Type B pancreatic cell (in vitro differentiated cells): ENCODE data around the gene PTPRA. TPM values are rescaled to one million over a fixed set of nuclear protein-coding genes. Genes with fewer than 3 reads are reported as not detected.

Source experiments
- DNase-seq: peaks from one replicate; pipeline ENCODE4 v3.0.0; 2021; ENCODE audit warnings: mixed read lengths; ENCODE audit not compliant: unreplicated experiment; ENCODE audit errors: extremely low spot score
- H3K27ac Mint-ChIP-seq: 2 replicates; pipeline ENCODE4 v1.8.0; 2021; ENCODE audit warnings: mild to moderate bottlenecking, mixed read lengths
- H3K27me3 Mint-ChIP-seq: 2 replicates; pipeline ENCODE4 v1.8.0; 2021; ENCODE audit warnings: mixed read lengths
- H3K36me3 Mint-ChIP-seq: 2 replicates; pipeline ENCODE4 v1.8.0; 2021; ENCODE audit warnings: mixed read lengths
- H3K4me1 Mint-ChIP-seq: one replicate; pipeline ENCODE4 v1.8.0; 2021; ENCODE audit warnings: mixed read lengths; ENCODE audit not compliant: unreplicated experiment
- H3K4me3 Mint-ChIP-seq: 2 replicates; pipeline ENCODE4 v1.8.0; 2021; ENCODE audit warnings: mild to moderate bottlenecking, mixed read lengths
- H3K9me3 Mint-ChIP-seq: 2 replicates; pipeline ENCODE4 v1.8.0; 2021; ENCODE audit warnings: mixed read lengths
- CTCF ChIP-seq: fragments of 200-600 bp; sonication (generic); conservative IDR thresholded peaks from 2 replicates; pipeline ENCODE4 v1.5.0; 2021; ENCODE audit warnings: antibody characterized with exemption, mild to moderate bottlenecking
- total RNA-seq: library from RNA; stranded (reverse); gene quantifications from 2 replicates; pipeline ENCODE4 v1.2.1, GENCODE V29; 2021; ENCODE audit warnings: low replicate concordance

PTPRA gene
- total RNA-seq, 1 donor from 2014 or later, result 73.8 TPM

- Mint-ChIP-seq H3K4me3 (no peak overlapping the region), H3K27ac (no peak overlapping the region), H3K4me1 (peaks cover 22% of the 10 kb centered on the region), H3K9me3 (no peaks in the 10 kb centered on the region), H3K27me3 (no peaks in the 10 kb centered on the region), H3K36me3 (peaks cover 17% of the 10 kb centered on the region)
- no peak for DNase-seq
- TF ChIP-seq CTCF, result no peak
Measured at GRCh38 chr20:2919518-2920245, 46.4 kb downstream of the PTPRA start.

- H3K4me3 Mint-ChIP-seq, result no peak overlapping the region
- H3K9me3 Mint-ChIP-seq, result no peaks in the 10 kb centered on the region
- DNase-seq, result no peak
- no peak overlapping the region for H3K27ac Mint-ChIP-seq
- no peak for TF ChIP-seq CTCF
- peaks cover 18% of the 10 kb centered on the region for H3K36me3 Mint-ChIP-seq
- H3K4me1 Mint-ChIP-seq, result peaks cover 22% of the 10 kb centered on the region
- H3K27me3 Mint-ChIP-seq, result no peaks in the 10 kb centered on the region
Measured at GRCh38 chr20:2920473-2920872, 47.2 kb downstream of the PTPRA start.

GRCh38 chr20:2921506-2921905 is 48.2 kb downstream of the PTPRA start:
- TF ChIP-seq CTCF, result no peak
- Mint-ChIP-seq H3K27me3 (no peaks in the 10 kb centered on the region), H3K36me3 (peaks cover 24% of the 10 kb centered on the region), H3K4me1 (peaks cover 22% of the 10 kb centered on the region), H3K4me3 (no peak overlapping the region), H3K9me3 (no peaks in the 10 kb centered on the region), H3K27ac (no peak overlapping the region)
- no peak for DNase-seq

GRCh38 chr20:2922957-2923356 is 49.7 kb downstream of the PTPRA start:
- no peaks in the 10 kb centered on the region for H3K27me3 Mint-ChIP-seq
- TF ChIP-seq CTCF, result no peak
- H3K4me3 Mint-ChIP-seq, result no peak overlapping the region
- H3K36me3 Mint-ChIP-seq, result peaks cover 25% of the 10 kb centered on the region
- peaks cover 17% of the 10 kb centered on the region for H3K4me1 Mint-ChIP-seq
- no peaks in the 10 kb centered on the region for H3K9me3 Mint-ChIP-seq
- no peak for DNase-seq
- no peak overlapping the region for H3K27ac Mint-ChIP-seq

DNA sequence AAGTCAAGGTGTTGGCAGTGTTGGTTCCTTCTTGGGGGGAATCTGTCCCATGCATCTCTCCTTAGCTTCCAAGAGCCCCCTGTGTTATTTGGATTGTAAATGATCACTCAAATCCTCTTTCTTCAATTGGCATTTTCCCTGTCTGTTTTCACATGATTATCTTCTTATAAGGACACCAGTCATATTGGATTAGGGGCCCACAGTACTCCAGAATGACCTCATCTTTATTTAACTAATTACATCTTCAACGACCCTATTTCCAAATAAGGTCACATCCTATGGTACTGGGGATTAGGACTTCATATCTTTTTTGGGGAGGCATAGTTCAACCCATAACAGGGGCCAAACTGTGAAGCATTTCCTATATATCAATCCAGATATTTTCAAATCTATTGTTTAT is 57.3 kb downstream of the PTPRA start:
- Mint-ChIP-seq H3K36me3 (peaks cover 11% of the 10 kb centered on the region), H3K4me3 (no peak overlapping the region), H3K27ac (no peak overlapping the region), H3K4me1 (no peaks in the 10 kb centered on the region), H3K9me3 (no peaks in the 10 kb centered on the region), H3K27me3 (no peaks in the 10 kb centered on the region)
- DNase-seq, result no peak
- TF ChIP-seq CTCF, result no peak
